Keratinocyte (primary cell): ENCODE results near the gene SLFN12. TPM values are rescaled to one million over a fixed set of nuclear protein-coding genes. Genes with fewer than 3 reads are reported as not detected.

Experiments used
- DNase-seq: peaks from one replicate; pipeline ENCODE4 v3.0.0-alpha.2; 2011; ENCODE audit warnings: low read depth, missing footprints, low spot score
- FAIRE-seq: peaks from 2 replicates; lab custom pipeline; 2011; peaks lifted over from hg19 to GRCh38; lab: Jason Lieb, UNC
- H2AFZ ChIP-seq: 2 replicates; pipeline ENCODE4 v1.6.0; 2012; ENCODE audit warnings: low read length, control low read depth, inconsistent platforms; ENCODE audit not compliant: control insufficient read depth
- H3K27ac ChIP-seq: 2 replicates; pipeline ENCODE4 v1.5.1; 2011; ENCODE audit warnings: low read length; ENCODE audit not compliant: control insufficient read depth, insufficient read depth
- H3K27me3 ChIP-seq: 3 replicates; pipeline ENCODE4 v1.6.0; 2011; ENCODE audit warnings: low read length; ENCODE audit not compliant: control insufficient read depth, insufficient read depth; ENCODE audit errors: extremely low read depth
- H3K36me3 ChIP-seq, 2 experiments: 2 replicates in 1 of 2; 3 replicates in 1 of 2; pipeline ENCODE4 v1.5.1; 2011; ENCODE audit warnings: low read length in 2 of 2, mild to moderate bottlenecking in 1 of 2; ENCODE audit not compliant: control insufficient read depth in 2 of 2, insufficient read depth in 2 of 2; ENCODE audit errors: extremely low read depth in 1 of 2
- H3K4me1 ChIP-seq: 3 replicates; pipeline ENCODE4 v1.5.1; 2011; ENCODE audit warnings: low read length; ENCODE audit not compliant: control insufficient read depth, insufficient read depth; ENCODE audit errors: extremely low read depth
- H3K4me2 ChIP-seq: 3 replicates; pipeline ENCODE4 v1.6.0; 2011; ENCODE audit warnings: low read depth, low read length; ENCODE audit not compliant: control insufficient read depth, insufficient read depth; ENCODE audit errors: extremely low read depth
- H3K4me3 ChIP-seq, 3 experiments: fragments of 200-600 bp in 1 of 3; sonication (generic) in 1 of 3; 2 replicates in 2 of 3; 3 replicates in 1 of 3; pipeline ENCODE4 v1.5.1; 2011 to 2016; ENCODE audit warnings: low read length in 3 of 3, mild to moderate bottlenecking in 3 of 3, control low read depth in 2 of 3, inconsistent platforms in 1 of 3, low read depth in 1 of 3, mixed read lengths in 1 of 3, mixed run types in 1 of 3, moderate library complexity in 1 of 3; ENCODE audit not compliant: control insufficient read depth in 2 of 3, insufficient read depth in 2 of 3; ENCODE audit errors: extremely low read depth in 1 of 3
- H3K79me2 ChIP-seq: 2 replicates; pipeline ENCODE4 v1.6.0; 2012; ENCODE audit warnings: low read length; ENCODE audit not compliant: control insufficient read depth, insufficient read depth
- H3K9ac ChIP-seq: 3 replicates; pipeline ENCODE4 v1.6.0; 2011; ENCODE audit warnings: low read length; ENCODE audit not compliant: control insufficient read depth, insufficient read depth; ENCODE audit errors: extremely low read depth
- H3K9me1 ChIP-seq: 3 replicates; pipeline ENCODE4 v1.6.0; 2011; ENCODE audit warnings: low read length; ENCODE audit not compliant: control insufficient read depth, insufficient read depth; ENCODE audit errors: extremely low read depth
- H3K9me3 ChIP-seq: 2 replicates; pipeline ENCODE4 v1.5.1; 2012; ENCODE audit warnings: low read depth, low read length; ENCODE audit not compliant: control insufficient read depth
- H4K20me1 ChIP-seq: 3 replicates; pipeline ENCODE4 v1.6.0; 2011; ENCODE audit warnings: low read length; ENCODE audit not compliant: control insufficient read depth, insufficient read depth; ENCODE audit errors: extremely low read depth
- EZH2 ChIP-seq: IDR thresholded peaks from one replicate; pipeline ENCODE4 v1.6.1; 2012; ENCODE audit warnings: inconsistent platforms, mild to moderate bottlenecking, low read length, moderate library complexity
- dilution Hi-C: fragments of 300-500 bp; cut with MboI; formaldehyde crosslinking; loops from one replicate; pipeline ENCODE4 v1.7.0; 2020; ENCODE audit warnings: low sequenced_read_pairs; ENCODE audit not compliant: extremely low pct_ligation_motif_present
- polyA plus RNA-seq, 5 experiments: library from polyadenylated mRNA; depleted of rRNA in 3 of 5; stranded (reverse) in 3 of 5; stranded (forward) in 1 of 5; unstranded in 1 of 5; fragments of >200 nt; gene quantifications; 1 replicate in 1 of 5; 2 replicates in 3 of 5; 3 replicates in 1 of 5; pipeline versions ENCODE4 v1.2.1 to v1.2.3, GENCODE V29; 2011 to 2012; ENCODE audit warnings: missing spikeins in 2 of 5, low read depth in 1 of 5, low replicate concordance in 1 of 5
- TF ChIP-seq, protein P1 (sequence below), 3 experiments: IDR thresholded peaks in 1 of 3; conservative IDR thresholded peaks in 1 of 3; optimal IDR thresholded peaks in 1 of 3; 2 replicates in 2 of 3; 3 replicates in 1 of 3; pipeline versions ENCODE3 to v1.5.1; 2011; ENCODE audit warnings: low read length in 3 of 3, mild to moderate bottlenecking in 3 of 3, moderate library complexity in 2 of 3, control low read depth in 1 of 3, inconsistent platforms in 1 of 3; ENCODE audit not compliant: insufficient read depth in 2 of 3; ENCODE audit errors: extremely low read depth in 1 of 3

The SLFN12 gene
- polyA plus RNA-seq, 1 donor (not counting 4 experiments of a cell fraction or from before 2014, with no cell fraction given), result 15.2 TPM

- Histone ChIP-seq H2AFZ (no peak overlapping the region), H3K79me2 (peaks cover 3% of the 10 kb centered on the region), H3K9me1 (no peaks in the 10 kb centered on the region), H3K27ac (no peak overlapping the region), H4K20me1 (no peaks in the 10 kb centered on the region), H3K36me3 (peaks cover 0 to 5% of the 10 kb centered on the region in 2 experiments), H3K9me3 (no peaks in the 10 kb centered on the region), H3K9ac (no peak overlapping the region), H3K4me3 (no peak overlapping the region), H3K27me3 (no peaks in the 10 kb centered on the region), H3K4me2 (no peak overlapping the region), H3K4me1 (no peaks in the 10 kb centered on the region)
- FAIRE-seq (no peak), DNase-seq (no peak)
- no peak for TF ChIP-seq EZH2
- TF ChIP-seq, protein P1, sequence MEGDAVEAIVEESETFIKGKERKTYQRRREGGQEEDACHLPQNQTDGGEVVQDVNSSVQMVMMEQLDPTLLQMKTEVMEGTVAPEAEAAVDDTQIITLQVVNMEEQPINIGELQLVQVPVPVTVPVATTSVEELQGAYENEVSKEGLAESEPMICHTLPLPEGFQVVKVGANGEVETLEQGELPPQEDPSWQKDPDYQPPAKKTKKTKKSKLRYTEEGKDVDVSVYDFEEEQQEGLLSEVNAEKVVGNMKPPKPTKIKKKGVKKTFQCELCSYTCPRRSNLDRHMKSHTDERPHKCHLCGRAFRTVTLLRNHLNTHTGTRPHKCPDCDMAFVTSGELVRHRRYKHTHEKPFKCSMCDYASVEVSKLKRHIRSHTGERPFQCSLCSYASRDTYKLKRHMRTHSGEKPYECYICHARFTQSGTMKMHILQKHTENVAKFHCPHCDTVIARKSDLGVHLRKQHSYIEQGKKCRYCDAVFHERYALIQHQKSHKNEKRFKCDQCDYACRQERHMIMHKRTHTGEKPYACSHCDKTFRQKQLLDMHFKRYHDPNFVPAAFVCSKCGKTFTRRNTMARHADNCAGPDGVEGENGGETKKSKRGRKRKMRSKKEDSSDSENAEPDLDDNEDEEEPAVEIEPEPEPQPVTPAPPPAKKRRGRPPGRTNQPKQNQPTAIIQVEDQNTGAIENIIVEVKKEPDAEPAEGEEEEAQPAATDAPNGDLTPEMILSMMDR (optimal IDR thresholded peaks at IDR 0.05 in 1 of 3, IDR thresholded peaks at IDR 0.05 in 1 of 3, conservative IDR thresholded peaks at IDR 0.05 in 1 of 3; ENCODE audit: extremely low read depth in 1 of 3, insufficient read depth in 2 of 3, low read length in 3 of 3), result no peak
- dilution Hi-C loops, result no loop called here
Measured at GRCh38 chr17:35414247-35414646, 18.1 kb downstream of the SLFN12 start.

- no peak for DNase-seq
- no peaks in the 10 kb centered on the region for H3K4me1 ChIP-seq
- no peaks in the 10 kb centered on the region for H3K9me1 ChIP-seq
- dilution Hi-C loops, result no loop called here
- H2AFZ ChIP-seq, result no peak overlapping the region
- FAIRE-seq, result no peak
- no peak overlapping the region for H3K4me2 ChIP-seq
- H3K36me3 ChIP-seq, result peaks cover 0 to 5% of the 10 kb centered on the region in 2 experiments
- no peak overlapping the region for H3K4me3 ChIP-seq
- H4K20me1 ChIP-seq, result no peaks in the 10 kb centered on the region
- no peaks in the 10 kb centered on the region for H3K27me3 ChIP-seq
- H3K27ac ChIP-seq, result no peak overlapping the region
- TF ChIP-seq EZH2, result no peak
- TF ChIP-seq, protein P1 (optimal IDR thresholded peaks at IDR 0.05 in 1 of 3, IDR thresholded peaks at IDR 0.05 in 1 of 3, conservative IDR thresholded peaks at IDR 0.05 in 1 of 3; ENCODE audit: extremely low read depth in 1 of 3, insufficient read depth in 2 of 3, low read length in 3 of 3), result no peak
- H3K79me2 ChIP-seq, result no peaks in the 10 kb centered on the region
- H3K9me3 ChIP-seq, result no peaks in the 10 kb centered on the region
- no peak overlapping the region for H3K9ac ChIP-seq
Measured at GRCh38 chr17:35407531-35407930, 24.8 kb downstream of the SLFN12 start.
